Stomach (tissue), 9 donors: ENCODE results near the gene ZFR2. TPM values are rescaled to one million over a fixed set of nuclear protein-coding genes. Genes with fewer than 3 reads are reported as not detected.
"Not testable (repeated sequence)": the region's sequence is repeated elsewhere in the genome, so short reads cannot be mapped to it uniquely, and the experiment has no call there.

Experiments
- DNase-seq, 2 donors: peaks; one replicate each; pipeline versions ENCODE4 v3.0.0 to v3.0.0-alpha.2; 2013 to 2019
- H3K27ac ChIP-seq, 5 donors: fragments of 200-600 bp in 4 of 5; sonication (generic) in 4 of 5; one replicate each; pipeline ENCODE4 v1.5.1; 2013 to 2019; ENCODE audit warnings: mild to moderate bottlenecking in 1 of 5, moderate library complexity in 1 of 5
- H3K27me3 ChIP-seq, 3 donors: fragments of 200-600 bp; sonication (generic); one replicate each; pipeline ENCODE4 v1.5.1; 2017 to 2019; ENCODE audit warnings: mixed run types in 1 of 3
- H3K36me3 ChIP-seq, 4 donors: fragments of 200-600 bp; sonication (generic); 1 replicate in 3 of 4; 2 replicates in 1 of 4; pipeline ENCODE4 v1.5.1; 2016 to 2019
- H3K4me1 ChIP-seq, 4 donors: fragments of 200-600 bp; sonication (generic); one replicate each; pipeline ENCODE4 v1.5.1; 2016 to 2019
- H3K4me3 ChIP-seq, 4 donors: fragments of 200-600 bp; sonication (generic) in 3 of 4; one replicate each; pipeline ENCODE4 v1.5.1; 2016 to 2019; ENCODE audit warnings: mild to moderate bottlenecking in 1 of 4
- H3K9me3 ChIP-seq, 4 donors: fragments of 200-600 bp; sonication (generic); one replicate each; pipeline ENCODE4 v1.5.1; 2016 to 2019
- CTCF ChIP-seq, 7 experiments: fragments of 450-650 bp in 4 of 7; fragments of 200-600 bp in 3 of 7; sonication (generic) in 3 of 7; IDR thresholded peaks; one replicate each; pipeline ENCODE4 v1.5.1; 2016 to 2019; ENCODE audit warnings: antibody characterized with exemption in 7 of 7, control low read depth in 2 of 7, mild to moderate bottlenecking in 1 of 7
- EP300 ChIP-seq: sonication (generic); formaldehyde crosslinking; IDR thresholded peaks from one replicate; pipeline ENCODE4 v1.6.1; 2017; ENCODE audit warnings: antibody characterized with exemption
- POLR2A ChIP-seq, 4 donors: fragments of 450-650 bp; IDR thresholded peaks; one replicate each; pipeline ENCODE4 v1.6.1; 2016; ENCODE audit warnings: antibody characterized with exemption in 4 of 4, control low read depth in 2 of 4, mild to moderate bottlenecking in 1 of 4, moderate library complexity in 1 of 4
- POLR2AphosphoS5 ChIP-seq, 3 donors: sonication (generic); formaldehyde crosslinking; IDR thresholded peaks; one replicate each; pipeline ENCODE4 v1.6.1; 2016; ENCODE audit warnings: antibody characterized with exemption in 3 of 3
- WGBS, 5 donors: extraction: QIAGEN DNeasy Blood & Tissue Kit in 3 of 5; methylation state at CpG; one replicate each; pipeline versions ENCODE4 v1.1.5 to v1.1.7; 2013 to 2018; 5-methylcytosine and 5-hydroxymethylcytosine counted together
- intact Hi-C: fragments of 100-400 bp; cut with DNase I; formaldehyde crosslinking; loops from one replicate; pipeline ENCODE4 v1.15.1; 2023; ENCODE audit warnings: low total_unique reads
- polyA plus RNA-seq, 3 donors: library from polyadenylated mRNA; stranded (reverse); fragments of 200-250 nt; gene quantifications; one replicate each; pipeline ENCODE4 v1.2.3, GENCODE V29; 2013
- small RNA-seq, 4 donors: library from RNA; depleted of rRNA; stranded (forward); fragments of <200 nt; gene quantifications; one replicate each; pipeline ENCODE3, GENCODE V24; 2016
- total RNA-seq, 5 donors: library from RNA; depleted of rRNA; stranded (reverse); fragments of >200 nt; gene quantifications; one replicate each; pipeline versions ENCODE4 v1.1.0 to v1.2.3, GENCODE V29; 2014 to 2016
- donor health status: healthy with polysubstance abuse.
- donor health status: Bipolar disorder and iron deficiency.
- donor health status: healthy.

Gene ZFR2
- total and polyA plus RNA-seq, 8 donors, result 0.10 to 0.29 TPM; not detected in 6

GRCh38 chr19:3760871-3761361 is 107.9 kb downstream of the ZFR2 start:
- peaks cover 36 to 46% (median 43%) of the 10 kb centered on the region in 4 donors for H3K36me3 ChIP-seq
- H3K4me1 ChIP-seq, result peaks cover 26 to 58% (median 51%) of the 10 kb centered on the region in 4 donors
- TF ChIP-seq CTCF (IDR thresholded peaks at IDR 0.05), result no peak
- no peaks in the 10 kb centered on the region for H3K9me3 ChIP-seq
- 8 to 25% (median 13%) methylated on average over 7 of the region's 7 CpGs for WGBS, 5 donors
- peak overlapping the region; percentile 78 to 96 (median 80) for H3K4me3 ChIP-seq
- intact Hi-C loops, result no loop called here
- peak overlapping the region; percentile 81 to 100 (median 98) for H3K27ac ChIP-seq
- H3K27me3 ChIP-seq, result no peaks in the 10 kb centered on the region
- peak in 1 of 2 donors; percentile 44 for DNase-seq

- no peak for TF ChIP-seq EP300
- TF ChIP-seq CTCF (IDR thresholded peaks at IDR 0.05), result no peak
- TF ChIP-seq POLR2AphosphoS5 (IDR thresholded peaks at IDR 0.05), result no peak
- no peak for TF ChIP-seq POLR2A (IDR thresholded peaks at IDR 0.05)
- peaks cover 26 to 36% (median 34%) of the 10 kb centered on the region in 4 donors for H3K36me3 ChIP-seq
- intact Hi-C loops, result no loop called here
- no peaks in the 10 kb centered on the region for H3K9me3 ChIP-seq
- DNase-seq, result no peak
- H3K4me1 ChIP-seq, result peaks cover 26 to 58% (median 51%) of the 10 kb centered on the region in 4 donors
- H3K27ac ChIP-seq, result no peak overlapping the region
- peak overlapping the region in 1 of 4 donors; percentile 80 for H3K4me3 ChIP-seq
- WGBS, 5 donors, result 83 to 89% (median 89%) methylated on average over 13 to 19 of the region's 19 CpGs
- H3K27me3 ChIP-seq, result no peaks in the 10 kb centered on the region
Observed at GRCh38 chr19:3759482-3760254, 109.2 kb downstream of the ZFR2 start.

GRCh38 chr19:3758297-3758696 is 110.5 kb downstream of the ZFR2 start:
- H3K27ac ChIP-seq, H3K27me3 ChIP-seq, H3K4me3 ChIP-seq, DNase-seq, intact Hi-C loops, H3K9me3 ChIP-seq: not testable (repeated sequence)
- peaks cover 21 to 47% (median 43%) of the 10 kb centered on the region in 4 donors for H3K4me1 ChIP-seq
- H3K36me3 ChIP-seq, result peaks cover 31 to 49% (median 48%) of the 10 kb centered on the region in 4 donors
- WGBS, 5 donors, result 93 to 98% (median 97%) methylated on average over 13 of the region's 13 CpGs

GRCh38 chr19:3757705-3758104 is 111.1 kb downstream of the ZFR2 start:
- DNase-seq, H3K27ac ChIP-seq, H3K9me3 ChIP-seq, intact Hi-C loops, H3K27me3 ChIP-seq, H3K4me3 ChIP-seq: not testable (repeated sequence)
- WGBS, 5 donors, result 90 to 96% (median 93%) methylated on average over 7 of the region's 7 CpGs
- Histone ChIP-seq H3K4me1 (peaks cover 18 to 43% (median 38%) of the 10 kb centered on the region in 4 donors), H3K36me3 (peaks cover 36 to 54% (median 53%) of the 10 kb centered on the region in 4 donors)

Small RNAs within 50 kb of the gene (small RNA-seq; reads per million reads assigned to genes)
- 0 reads per million in 4 donors for gene AC005777.1

Other genes starting within 250 kb of the ZFR2 start
- gene CACTIN, start 242.2 kb downstream of the ZFR2 start, total RNA-seq, result 100 to 1,000 TPM in 1 of 5 donors, 10 to 100 TPM in 3, 1 to 10 TPM in 1; 9.8 to 180 (median 19.4) TPM
- gene CACTIN, start 242.2 kb downstream of the ZFR2 start, polyA plus RNA-seq, result 10 to 100 TPM; 10.2 to 13.9 (median 12.4) TPM
- gene PIP5K1C, start 168.6 kb downstream of the ZFR2 start, total RNA-seq, result 100 to 1,000 TPM in 1 of 5 donors, 10 to 100 TPM in 4; 15.1 to 164 (median 36.8) TPM
- 10 to 100 TPM in 2 of 3 donors, 1 to 10 TPM in 1; 8.6 to 18.5 (median 12.5) TPM for gene PIP5K1C, start 168.6 kb downstream of the ZFR2 start, polyA plus RNA-seq
- 100 to 1,000 TPM in 2 of 5 donors, 10 to 100 TPM in 3; 31.9 to 204 (median 95.1) TPM for gene TJP3, start 160.7 kb downstream of the ZFR2 start, total RNA-seq
- gene TJP3, start 160.7 kb downstream of the ZFR2 start, polyA plus RNA-seq, result 10 to 100 TPM; 62.3 to 96.1 (median 93.1) TPM
- 100 to 1,000 TPM in 1 of 5 donors, 10 to 100 TPM in 3, 1 to 10 TPM in 1; 9.4 to 111 (median 16.4) TPM for gene APBA3, start 107.3 kb downstream of the ZFR2 start, total RNA-seq
- 10 to 100 TPM; 15.7 to 17.4 (median 16.7) TPM for gene APBA3, start 107.3 kb downstream of the ZFR2 start, polyA plus RNA-seq
- gene MRPL54, start 106.4 kb downstream of the ZFR2 start, total RNA-seq, result 100 to 1,000 TPM in 2 of 5 donors, 10 to 100 TPM in 3; 15.2 to 163 (median 58.7) TPM
- 100 to 1,000 TPM; 155 to 221 (median 174) TPM for gene MRPL54, start 106.4 kb downstream of the ZFR2 start, polyA plus RNA-seq
- not detected for gene RAX2, start 96.8 kb downstream of the ZFR2 start, total RNA-seq
- gene RAX2, start 96.8 kb downstream of the ZFR2 start, polyA plus RNA-seq, result not detected
- gene MATK, start 82.7 kb downstream of the ZFR2 start, total RNA-seq, result 10 to 100 TPM in 2 of 5 donors, 1 to 10 TPM in 2, not detected in 1; 1.4 to 48.7 (median 12.1) TPM
- 1 to 10 TPM; 2.0 to 3.4 (median 2.9) TPM for gene MATK, start 82.7 kb downstream of the ZFR2 start, polyA plus RNA-seq
- gene ATCAY, start 11.6 kb upstream of the ZFR2 start, total RNA-seq, result under 1 TPM in 2 of 5 donors, not detected in 3; 0.87 to 0.92 TPM
- under 1 TPM in 2 of 3 donors, not detected in 1; 0.25 to 0.75 TPM for gene ATCAY, start 11.6 kb upstream of the ZFR2 start, polyA plus RNA-seq
- under 1 TPM in 1 of 5 donors, not detected in 4; 0.55 TPM for gene NMRK2, start 64.0 kb upstream of the ZFR2 start, total RNA-seq
- 1 to 10 TPM in 2 of 3 donors, under 1 TPM in 1; 0.68 to 4.3 (median 2.3) TPM for gene NMRK2, start 64.0 kb upstream of the ZFR2 start, polyA plus RNA-seq
- gene DAPK3, start 102.1 kb upstream of the ZFR2 start, total RNA-seq, result 100 to 1,000 TPM in 2 of 5 donors, 10 to 100 TPM in 3; 58.5 to 238 (median 75.8) TPM
- 10 to 100 TPM; 47.0 to 73.5 (median 51.9) TPM for gene DAPK3, start 102.1 kb upstream of the ZFR2 start, polyA plus RNA-seq
- 1,000 to 10,000 TPM in 4 of 5 donors, 100 to 1,000 TPM in 1; 872 to 1,656 (median 1,431) TPM for gene EEF2, start 116.4 kb upstream of the ZFR2 start, total RNA-seq
- 1,000 to 10,000 TPM in 2 of 3 donors, 100 to 1,000 TPM in 1; 667 to 1,312 (median 1,239) TPM for gene EEF2, start 116.4 kb upstream of the ZFR2 start, polyA plus RNA-seq
- gene PIAS4, start 138.7 kb upstream of the ZFR2 start, total RNA-seq, result 10 to 100 TPM in 4 of 5 donors, 1 to 10 TPM in 1; 9.3 to 93.6 (median 37.5) TPM
- 10 to 100 TPM in 1 of 3 donors, 1 to 10 TPM in 2; 6.6 to 14.8 (median 9.3) TPM for gene PIAS4, start 138.7 kb upstream of the ZFR2 start, polyA plus RNA-seq
- 100 to 1,000 TPM in 2 of 5 donors, 10 to 100 TPM in 3; 11.2 to 274 (median 66.8) TPM for gene ZBTB7A, start 197.9 kb upstream of the ZFR2 start, total RNA-seq
- 10 to 100 TPM in 2 of 3 donors, 1 to 10 TPM in 1; 8.0 to 14.4 (median 12.0) TPM for gene ZBTB7A, start 197.9 kb upstream of the ZFR2 start, polyA plus RNA-seq